ENCODE results near the gene PIK3C3. TPM values are rescaled to one million over a fixed set of nuclear protein-coding genes. Genes with fewer than 3 reads are reported as not detected.
A peak's percentile ranks its signal among the peaks of the same experiment; 100 is the strongest.

Gene PIK3C3
- total and polyA plus RNA-seq, 9 of the 15 experiments (the other 6 are each of a cell fraction or from before 2014, with no cell fraction given): 27.0 to 101 (median 42.9) TPM

- in situ Hi-C loops (cut with MboI): no loop called here
- WGBS (ENCODE audit: insufficient coverage, low coverage, missing lambda C conversion rate): 58% methylated on average over 1 of the region's 1 CpG
- no peaks in the 10 kb centered on the region for H3K9me3 ChIP-seq (replicated peaks; ENCODE audit: control insufficient read depth, insufficient read depth, low read depth, low read length)
- DNase-seq (ENCODE audit: extremely low read depth in 1 of 4, low spot score in 3 of 4) (peak in 1 of 4 experiments; percentile 10), ATAC-seq (peak; percentile 58), FAIRE-seq (no peak)
- no peak overlapping the region for H3K4me2 ChIP-seq (ENCODE audit: insufficient read depth, low read length)
- H3K9ac ChIP-seq (ENCODE audit: insufficient read depth in 1 of 2, low read depth in 2 of 2, low read length in 2 of 2): no peak overlapping the region
- H3K4me1 ChIP-seq (replicated peaks in 1 of 2; ENCODE audit: control insufficient read depth in 2 of 2, insufficient read depth in 2 of 2, low read length in 2 of 2): 0 out of 5 replicates have a peak, but pooled peaks cover 0 to 2% of the 10 kb centered on the region in 2 experiments
- peaks cover 66% of the 10 kb centered on the region for H3K36me3 ChIP-seq (ENCODE audit: control insufficient read depth, insufficient read depth, low read length)
- CTCF ChIA-PET (ENCODE audit: low intra/inter-chr PET ratio): no interaction called here
- no peaks in the 10 kb centered on the region for H4K20me1 ChIP-seq (replicated peaks; ENCODE audit: control insufficient read depth, insufficient read depth, low read length)
- H3K27ac ChIP-seq (ENCODE audit: extremely low read depth, low read depth, low read length): no peak overlapping the region
- H3K27me3 ChIP-seq (ENCODE audit: control insufficient read depth in 2 of 2, insufficient read depth in 2 of 2, low read length in 2 of 2): no peaks in the 10 kb centered on the region
- no peaks in the 10 kb centered on the region for H3K79me2 ChIP-seq (ENCODE audit: control insufficient read depth, insufficient read depth, low read length)
- BruUV-seq (replicated peaks): no TSS peak
- POLR2A ChIA-PET: interaction anchor here (1.5 to 1.8 kb wide), 3 partner anchors 11 to 29 kb away, joined by 4 to 6 read pairs (median 4); no protein-coding TSS in a partner anchor
- H3K4me3 ChIP-seq: no peak overlapping the region
- H3K9me1 ChIP-seq (ENCODE audit: control insufficient read depth, insufficient read depth, low read length): no peaks in the 10 kb centered on the region
- 0 out of 2 replicates have a peak, but pooled peaks have one; percentile 16 for TF ChIP-seq ARID1B (IDR thresholded peaks at IDR 0.05)
- TF ChIP-seq ZNF316 (IDR thresholded peaks at IDR 0.05): peak; percentile 50
- TF ChIP-seq ZNF589 (CRISPR knock-in tag; IDR thresholded peaks at IDR 0.05; ENCODE audit: low read depth): no peak
- TF ChIP-seq RHOXF2B (CRISPR knock-in tag; conservative IDR thresholded peaks at IDR 0.05): no peak
- TF ChIP-seq C11orf30 (IDR thresholded peaks at IDR 0.05; ENCODE audit: low read depth): peak; percentile 45; the same call in 1 of the 2 replicates
- peak; percentile 26; the same call in 1 of the 2 replicates for TF ChIP-seq MAFF (IDR thresholded peaks at IDR 0.05; ENCODE audit: low read length)
- TF ChIP-seq TAL1 (IDR thresholded peaks at IDR 0.05): peak; percentile 13; the same call in 1 of the 2 replicates
- TF ChIP-seq GABPB2 (CRISPR knock-in tag; conservative IDR thresholded peaks at IDR 0.05): no peak
- no peak overlapping the region for H2AFZ ChIP-seq (ENCODE audit: low read depth, low read length)
- intact Hi-C loops (cut with micrococcal nuclease): no loop called here
Measured at GRCh38 chr18:41996020-41996419, 41.0 kb downstream of the PIK3C3 start.

- Histone ChIP-seq H3K27me3 (ENCODE audit: control insufficient read depth in 2 of 2, insufficient read depth in 2 of 2, low read length in 2 of 2) (no peaks in the 10 kb centered on the region), H2AFZ (ENCODE audit: low read depth, low read length) (no peak overlapping the region), H3K9me3 (replicated peaks; ENCODE audit: control insufficient read depth, insufficient read depth, low read depth, low read length) (no peaks in the 10 kb centered on the region), H3K36me3 (ENCODE audit: control insufficient read depth, insufficient read depth, low read length) (peaks cover 69% of the 10 kb centered on the region), H3K9me1 (ENCODE audit: control insufficient read depth, insufficient read depth, low read length) (no peaks in the 10 kb centered on the region), H3K4me1 (replicated peaks in 1 of 2; ENCODE audit: control insufficient read depth in 2 of 2, insufficient read depth in 2 of 2, low read length in 2 of 2) (0 out of 5 replicates have a peak, but pooled peaks cover 0 to 2% of the 10 kb centered on the region in 2 experiments), H3K9ac (ENCODE audit: insufficient read depth in 1 of 2, low read depth in 2 of 2, low read length in 2 of 2) (no peak overlapping the region), H4K20me1 (replicated peaks; ENCODE audit: control insufficient read depth, insufficient read depth, low read length) (no peaks in the 10 kb centered on the region), H3K4me2 (ENCODE audit: insufficient read depth, low read length) (no peak overlapping the region), H3K27ac (ENCODE audit: extremely low read depth, low read depth, low read length) (no peak overlapping the region), H3K79me2 (ENCODE audit: control insufficient read depth, insufficient read depth, low read length) (no peaks in the 10 kb centered on the region), H3K4me3 (no peak overlapping the region)
- 96% methylated on average over 3 of the region's 4 CpGs for WGBS (ENCODE audit: insufficient coverage, low coverage, missing lambda C conversion rate)
- ChIA-PET CTCF (ENCODE audit: low intra/inter-chr PET ratio) (no interaction called here), POLR2A (no interaction called here)
- no peak for DNase-seq (ENCODE audit: extremely low read depth in 1 of 4, low spot score in 3 of 4)
- ATAC-seq: no peak
- in situ Hi-C loops (cut with MboI) (no loop called here), intact Hi-C loops (cut with micrococcal nuclease) (no loop called here)
- BruUV-seq (replicated peaks): no TSS peak
- FAIRE-seq: no peak
- no peak for TF ChIP-seq FOXP1 (CRISPR knock-in tag; IDR thresholded peaks at IDR 0.05)
- no peak for TF ChIP-seq IRF2 (CRISPR knock-in tag; IDR thresholded peaks at IDR 0.05)
- TF ChIP-seq RBBP5 (IDR thresholded peaks at IDR 0.05; ENCODE audit: borderline replicate concordance, insufficient read depth, low read length, poor library complexity, severe bottlenecking): no peak
- TF ChIP-seq ZC3H11A (IDR thresholded peaks at IDR 0.05; ENCODE audit: low read depth, low read length): no peak
- TF ChIP-seq ZNF444 (CRISPR knock-in tag; IDR thresholded peaks at IDR 0.05): no peak
- no peak for TF ChIP-seq BRF1 (IDR thresholded peaks at IDR 0.05; ENCODE audit: borderline replicate concordance, extremely low read depth, insufficient read length)
- TF ChIP-seq CSDE1 (IDR thresholded peaks at IDR 0.05): no peak
Measured at GRCh38 chr18:41999751-42000150, 44.7 kb downstream of the PIK3C3 start.
